HL-60 (cell line): ENCODE measurements around the gene BAHCC1.

Experiments
- DNase-seq, 2 experiments: peaks; one replicate each; pipeline ENCODE4 v3.0.0-alpha.2; 2010 to 2020; ENCODE audit warnings: low read depth in 1 of 2, low spot score in 1 of 2
- H3K27ac ChIP-seq: fragments of 250-450 bp; sonication (Bioruptor Pico); replicated peaks from 2 replicates; pipeline ENCODE4 v1.5.1; 2020; ENCODE audit warnings: mild to moderate bottlenecking, moderate library complexity
- H3K27me3 ChIP-seq: fragments of 250-450 bp; sonication (Bioruptor Pico); 2 replicates; pipeline ENCODE4 v1.5.1; 2021; ENCODE audit warnings: mild to moderate bottlenecking, moderate library complexity; ENCODE audit not compliant: insufficient read depth, poor library complexity, severe bottlenecking
- H3K4me3 ChIP-seq: replicated peaks from 2 replicates; pipeline ENCODE4 v1.5.1; 2011; ENCODE audit warnings: mild to moderate bottlenecking, control low read depth, low read length; ENCODE audit not compliant: insufficient read depth
- CTCF ChIP-seq: IDR thresholded peaks from one replicate; pipeline ENCODE4 v1.5.1; 2011; ENCODE audit warnings: low read length, control low read depth, inconsistent platforms; ENCODE audit not compliant: insufficient read depth
- GABPA ChIP-seq: IDR thresholded peaks from 2 replicates; pipeline ENCODE4 v1.6.1; 2012; ENCODE audit warnings: low read depth
- POLR2AphosphoS5 ChIP-seq: IDR thresholded peaks from 2 replicates; pipeline ENCODE4 v1.6.1; 2012; ENCODE audit warnings: low read depth
- SPI1 ChIP-seq: IDR thresholded peaks from 2 replicates; pipeline ENCODE4 v1.6.1; 2012; ENCODE audit warnings: low read depth, mild to moderate bottlenecking, borderline replicate concordance
- TF ChIP-seq, protein P1 (sequence below): IDR thresholded peaks from 2 replicates; pipeline ENCODE4 v1.6.1; 2012; ENCODE audit warnings: low read depth; ENCODE audit not compliant: insufficient replicate concordance

Gene BAHCC1

GRCh38 chr17:81405411-81405872, 10.2 kb downstream of the BAHCC1 start:
- TF ChIP-seq, protein P1, sequence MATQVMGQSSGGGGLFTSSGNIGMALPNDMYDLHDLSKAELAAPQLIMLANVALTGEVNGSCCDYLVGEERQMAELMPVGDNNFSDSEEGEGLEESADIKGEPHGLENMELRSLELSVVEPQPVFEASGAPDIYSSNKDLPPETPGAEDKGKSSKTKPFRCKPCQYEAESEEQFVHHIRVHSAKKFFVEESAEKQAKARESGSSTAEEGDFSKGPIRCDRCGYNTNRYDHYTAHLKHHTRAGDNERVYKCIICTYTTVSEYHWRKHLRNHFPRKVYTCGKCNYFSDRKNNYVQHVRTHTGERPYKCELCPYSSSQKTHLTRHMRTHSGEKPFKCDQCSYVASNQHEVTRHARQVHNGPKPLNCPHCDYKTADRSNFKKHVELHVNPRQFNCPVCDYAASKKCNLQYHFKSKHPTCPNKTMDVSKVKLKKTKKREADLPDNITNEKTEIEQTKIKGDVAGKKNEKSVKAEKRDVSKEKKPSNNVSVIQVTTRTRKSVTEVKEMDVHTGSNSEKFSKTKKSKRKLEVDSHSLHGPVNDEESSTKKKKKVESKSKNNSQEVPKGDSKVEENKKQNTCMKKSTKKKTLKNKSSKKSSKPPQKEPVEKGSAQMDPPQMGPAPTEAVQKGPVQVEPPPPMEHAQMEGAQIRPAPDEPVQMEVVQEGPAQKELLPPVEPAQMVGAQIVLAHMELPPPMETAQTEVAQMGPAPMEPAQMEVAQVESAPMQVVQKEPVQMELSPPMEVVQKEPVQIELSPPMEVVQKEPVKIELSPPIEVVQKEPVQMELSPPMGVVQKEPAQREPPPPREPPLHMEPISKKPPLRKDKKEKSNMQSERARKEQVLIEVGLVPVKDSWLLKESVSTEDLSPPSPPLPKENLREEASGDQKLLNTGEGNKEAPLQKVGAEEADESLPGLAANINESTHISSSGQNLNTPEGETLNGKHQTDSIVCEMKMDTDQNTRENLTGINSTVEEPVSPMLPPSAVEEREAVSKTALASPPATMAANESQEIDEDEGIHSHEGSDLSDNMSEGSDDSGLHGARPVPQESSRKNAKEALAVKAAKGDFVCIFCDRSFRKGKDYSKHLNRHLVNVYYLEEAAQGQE: no peak
- TF ChIP-seq POLR2AphosphoS5 (no peak), SPI1 (no peak), CTCF (no peak), GABPA (no peak)
- no peak for DNase-seq
- no peak overlapping the region for H3K4me3 ChIP-seq
- no peaks in the 10 kb centered on the region for H3K27me3 ChIP-seq
- no peak overlapping the region for H3K27ac ChIP-seq

- no peak overlapping the region for H3K27ac ChIP-seq
- TF ChIP-seq CTCF (no peak), POLR2AphosphoS5 (no peak; the same call in 1 of the 2 replicates)
- H3K27me3 ChIP-seq: no peaks in the 10 kb centered on the region
- DNase-seq: no peak
- no peak overlapping the region for H3K4me3 ChIP-seq
Observed at GRCh38 chr17:81406117-81406953, 11.1 kb downstream of the BAHCC1 start.

DNA sequence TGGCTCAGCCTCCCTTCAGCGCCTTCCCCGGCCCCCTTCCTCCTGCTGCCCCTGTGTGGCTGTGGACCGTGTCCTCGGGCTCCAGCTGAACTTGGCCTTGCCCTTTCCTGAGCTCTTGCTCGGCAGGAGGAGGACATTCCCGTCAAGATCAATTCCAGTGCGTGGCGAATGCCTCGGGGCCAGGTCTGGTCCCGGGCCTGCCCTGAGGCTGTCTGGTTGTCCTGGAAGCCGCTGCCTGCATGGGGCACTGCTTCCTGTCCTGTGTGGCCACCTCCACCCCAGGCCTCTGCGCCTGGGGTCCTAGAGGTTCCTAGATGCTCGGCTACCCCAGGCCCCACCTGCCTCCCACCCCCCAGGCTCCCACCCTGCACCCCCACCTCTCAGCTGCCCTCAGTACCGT, 12.8 kb downstream of the BAHCC1 start:
- H3K27me3 ChIP-seq: no peaks in the 10 kb centered on the region
- H3K27ac ChIP-seq: no peak overlapping the region
- DNase-seq: no peak
- H3K4me3 ChIP-seq: no peak overlapping the region
- TF ChIP-seq, protein P1: no peak
- no peak for TF ChIP-seq CTCF
- TF ChIP-seq POLR2AphosphoS5: no peak
- TF ChIP-seq GABPA: no peak
- no peak for TF ChIP-seq SPI1
